ENCODE measurements around the gene RPS6KB2. TPM values are rescaled to one million over a fixed set of nuclear protein-coding genes. Genes with fewer than 3 reads are reported as not detected.
"Not testable (repeated sequence)": the region's sequence is repeated elsewhere in the genome, so short reads cannot be mapped to it uniquely, and the experiment has no call there.

The RPS6KB2 gene
- polyA plus RNA-seq, 3 donors: 40.3 to 47.0 (median 41.2) TPM

DNA sequence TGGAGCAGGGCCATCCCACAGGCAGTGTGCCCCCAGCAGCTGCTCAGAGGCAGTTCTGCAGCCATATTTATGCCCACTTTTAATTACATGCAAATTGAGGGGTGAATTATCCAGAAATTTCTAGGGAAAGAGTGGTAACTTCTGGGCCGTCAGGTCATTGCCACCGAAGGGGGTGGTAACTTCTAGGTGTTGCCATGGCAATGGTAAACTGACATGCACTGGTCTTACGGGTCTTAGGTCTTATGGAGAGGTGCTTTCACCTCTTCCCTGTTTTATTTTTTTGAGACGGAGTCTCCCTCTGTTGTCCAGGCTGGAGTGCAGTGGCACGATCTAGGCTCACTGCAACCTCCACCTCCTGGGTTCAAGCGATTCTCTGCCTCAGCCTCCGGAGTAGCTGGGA is 44.6 kb downstream of the RPS6KB2 start:
- DNase-seq (ENCODE audit: extremely low read depth in 1 of 11, low read depth in 9 of 11, low spot score in 4 of 11): no peak

DNA sequence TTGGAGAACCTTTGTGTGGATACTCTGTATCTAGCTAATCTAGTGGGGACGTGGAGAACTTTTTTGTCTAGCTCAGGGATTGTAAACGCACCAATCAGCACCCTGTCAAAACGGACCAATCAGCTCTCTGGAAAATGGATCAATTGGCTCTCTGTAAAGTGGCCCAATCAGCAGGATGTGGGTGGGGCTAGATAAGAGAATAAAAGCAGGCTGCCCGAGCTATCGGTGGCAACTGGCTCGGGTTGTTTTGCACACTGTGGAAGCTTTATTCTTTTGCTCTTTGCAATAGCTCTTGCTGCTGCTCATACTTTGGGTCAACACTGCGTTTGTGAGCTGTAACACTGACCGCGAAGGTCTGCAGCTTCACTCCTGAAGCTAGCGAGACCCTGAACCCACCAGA is 48.4 kb downstream of the RPS6KB2 start:
- DNase-seq (ENCODE audit: extremely low read depth in 1 of 11, low read depth in 9 of 11, low spot score in 4 of 11): not testable (repeated sequence)

DNA sequence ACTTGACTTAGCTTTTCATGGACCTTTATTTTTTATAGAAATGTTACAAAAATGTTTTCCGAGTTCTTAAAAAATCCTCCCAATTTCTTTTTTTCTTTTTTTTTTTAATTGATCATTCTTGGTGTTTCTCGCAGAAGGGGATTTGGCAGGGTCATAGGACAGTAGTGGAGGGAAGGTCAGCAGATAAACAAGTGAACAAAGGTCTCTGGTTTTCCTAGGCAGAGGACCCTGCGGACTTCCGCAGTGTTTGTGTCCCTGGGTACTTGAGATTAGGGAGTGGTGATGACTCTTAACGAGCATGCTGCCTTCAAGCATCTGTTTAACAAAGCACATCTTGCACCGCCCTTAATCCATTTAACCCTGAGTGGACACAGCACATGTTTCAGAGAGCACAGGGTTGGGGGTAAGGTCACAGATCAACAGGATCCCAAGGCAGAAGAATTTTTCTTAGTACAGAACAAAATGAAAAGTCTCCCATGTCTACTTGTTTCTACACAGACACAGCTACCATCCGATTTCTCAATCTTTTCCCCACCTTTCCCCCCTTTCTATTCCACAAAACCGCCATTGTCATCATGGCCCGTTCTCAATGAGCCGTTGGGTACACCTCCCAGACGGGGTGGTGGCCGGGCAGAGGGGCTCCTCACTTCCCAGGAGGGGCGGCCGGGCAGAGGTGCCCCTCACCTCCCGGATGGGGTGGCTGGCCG is 49.2 kb downstream of the RPS6KB2 start:
- DNase-seq (ENCODE audit: extremely low read depth in 1 of 11, low read depth in 9 of 11, low spot score in 4 of 11): not testable (repeated sequence)

DNA sequence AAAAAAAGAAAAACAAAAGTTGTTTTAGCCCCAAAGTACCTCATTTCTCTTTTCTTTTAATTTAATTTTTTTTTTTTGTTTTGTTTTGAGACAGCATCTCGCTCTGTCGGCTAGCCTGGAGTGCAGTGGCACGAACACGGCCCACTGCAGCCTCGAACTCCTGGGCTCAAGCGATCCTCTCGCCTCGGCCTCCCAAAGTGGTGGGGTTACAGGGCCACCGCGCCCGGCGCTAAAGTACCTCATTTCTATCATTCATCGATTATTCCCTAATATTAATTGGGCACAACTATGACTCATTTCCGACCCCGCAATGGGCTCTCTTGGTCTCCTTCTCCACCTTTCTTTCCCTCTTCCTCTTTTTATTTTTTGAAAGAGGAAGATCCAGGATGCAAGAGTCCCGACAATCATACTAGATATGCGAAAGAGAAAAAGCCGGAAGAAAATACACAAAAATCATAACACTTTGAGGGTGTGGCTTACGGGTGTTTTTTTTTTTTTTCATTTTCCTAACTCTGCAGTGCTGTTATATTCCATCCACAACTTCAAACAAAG is 54.1 kb downstream of the RPS6KB2 start:
- DNase-seq (ENCODE audit: extremely low read depth in 1 of 11, low read depth in 9 of 11, low spot score in 4 of 11): no peak

DNA sequence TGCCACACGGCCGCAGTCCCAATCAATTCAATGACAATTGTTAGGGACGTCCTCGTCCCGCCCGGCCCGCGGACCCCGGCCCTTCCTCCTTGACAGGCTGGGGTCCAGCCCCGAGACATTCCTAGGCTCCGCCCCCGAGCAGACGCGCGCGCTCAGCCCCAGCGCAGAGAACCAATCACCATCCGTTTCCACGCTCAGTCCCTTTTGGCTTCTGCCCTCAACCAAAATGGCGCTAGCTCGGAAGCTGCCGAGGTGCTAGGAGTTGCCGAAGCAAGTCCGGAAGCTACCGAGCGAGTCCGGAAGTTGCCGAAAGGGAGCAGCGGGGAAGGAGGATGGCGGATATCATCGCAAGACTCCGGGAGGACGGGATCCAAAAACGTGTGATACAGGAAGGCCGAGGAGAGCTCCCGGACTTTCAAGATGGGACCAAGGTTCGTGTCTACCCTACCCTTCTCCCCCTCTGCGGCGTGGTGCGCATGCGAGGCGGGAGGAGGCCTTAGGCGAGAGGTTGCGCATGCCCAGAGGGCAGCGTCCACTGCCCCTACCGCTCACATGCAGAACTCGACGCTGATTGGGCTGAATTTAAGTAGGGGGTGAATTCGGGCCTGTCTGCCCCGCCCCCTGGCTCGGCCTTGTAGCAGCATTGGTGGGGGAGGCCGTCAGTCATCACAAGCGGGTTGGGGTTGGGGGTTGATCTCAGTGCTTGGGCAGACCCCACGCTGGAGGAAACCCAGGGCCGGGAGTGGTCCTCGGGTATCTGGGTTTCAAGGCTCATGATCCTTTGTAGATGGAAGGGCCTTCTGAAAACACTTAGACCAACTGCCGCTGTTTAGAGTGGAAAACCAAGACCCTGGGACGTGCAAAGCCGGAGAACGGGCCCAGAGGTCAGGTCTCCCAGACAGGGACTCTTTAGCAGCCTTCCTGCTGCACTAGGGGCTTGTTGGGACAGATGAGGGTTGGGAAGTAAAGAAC is 54.8 kb downstream of the RPS6KB2 start, which contains the start of gene AIP:
AIP (plus strand) TSS at position 200 of the 972 bp plus-strand sequence; CDS start at position 333, 133 bp downstream.
- DNase-seq (ENCODE audit: extremely low read depth in 1 of 11, low read depth in 9 of 11, low spot score in 4 of 11): peak; percentile 95 to 99 (median 97)

DNA sequence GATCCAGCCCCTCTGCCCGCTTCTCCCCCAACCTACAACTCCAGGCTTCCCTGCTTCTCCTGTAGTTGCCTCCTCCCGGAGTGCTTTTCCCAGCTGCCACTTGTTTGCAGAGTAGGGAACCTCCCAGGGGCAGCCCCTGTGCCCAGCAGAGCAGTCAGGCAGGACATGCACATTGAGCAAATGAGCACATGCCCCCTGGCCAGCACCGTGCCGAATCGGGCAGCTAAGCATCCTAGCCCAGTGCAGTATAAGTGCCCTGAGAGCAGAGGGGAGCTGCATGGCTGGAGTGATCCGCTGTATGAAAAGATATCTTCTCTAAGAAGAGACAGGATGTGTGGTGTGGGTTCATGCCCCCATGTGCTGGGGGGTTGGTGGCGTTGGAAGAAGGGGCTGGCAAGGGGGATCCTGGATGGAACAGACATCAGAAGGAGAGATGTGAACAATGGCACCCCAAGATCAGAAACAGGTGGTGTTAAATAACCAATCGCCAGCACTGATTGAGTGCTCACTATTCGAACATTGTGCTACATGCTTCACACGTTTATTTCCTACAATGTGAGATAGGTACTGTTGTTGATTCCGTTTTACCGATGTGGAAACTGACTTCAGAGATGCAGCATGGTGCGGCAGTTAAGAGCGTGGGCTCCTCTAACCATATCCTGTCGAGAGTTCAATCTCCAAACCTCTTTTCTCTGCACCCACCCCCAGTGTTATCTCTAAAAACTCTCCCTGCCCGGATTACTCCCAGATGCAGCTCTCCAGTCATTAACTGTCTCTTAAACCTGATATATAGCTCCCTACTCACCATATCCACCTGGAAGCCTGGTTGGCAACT is 55.8 kb downstream of the RPS6KB2 start:
- no peak for DNase-seq (ENCODE audit: extremely low read depth in 1 of 11, low read depth in 9 of 11, low spot score in 4 of 11)

DNA sequence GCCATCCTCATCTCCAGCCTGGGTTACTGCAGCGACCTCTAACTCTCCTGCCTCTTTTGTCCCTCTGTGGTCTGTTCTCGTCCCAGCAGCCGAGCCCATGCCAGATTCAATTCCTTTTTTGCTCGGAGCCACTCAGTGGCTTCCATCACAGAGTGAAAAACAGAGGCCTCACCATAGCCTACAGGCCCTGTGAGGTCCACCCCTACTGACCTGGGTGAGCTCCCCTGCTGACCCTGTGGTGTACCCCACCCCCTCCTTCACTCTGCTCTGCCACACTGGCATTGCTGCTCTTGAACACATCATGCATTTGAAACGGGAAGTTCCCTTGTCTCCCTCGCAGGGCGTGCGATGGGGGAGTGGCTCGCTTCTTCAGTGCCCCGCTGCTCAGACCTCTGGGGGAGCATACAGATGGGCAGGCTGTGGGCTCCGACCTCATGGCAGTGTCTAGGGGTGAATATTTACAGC is 56.6 kb downstream of the RPS6KB2 start:
- DNase-seq (ENCODE audit: extremely low read depth in 1 of 11, low read depth in 9 of 11, low spot score in 4 of 11): no peak

Other genes with a start within 250 kb of the RPS6KB2 start
- 10 to 100 TPM; 52.3 to 67.2 (median 56.8) TPM for gene GRK2, start 162.0 kb upstream of the RPS6KB2 start, polyA plus RNA-seq (ENCODE audit: insufficient read length in 3 of 3)
- gene ANKRD13D, start 139.2 kb upstream of the RPS6KB2 start, polyA plus RNA-seq (ENCODE audit: insufficient read length in 3 of 3): 10 to 100 TPM; 21.5 to 48.5 (median 30.5) TPM
- gene SSH3, start 125.0 kb upstream of the RPS6KB2 start, polyA plus RNA-seq (ENCODE audit: insufficient read length in 3 of 3): 10 to 100 TPM; 19.1 to 32.6 (median 23.1) TPM
- 10 to 100 TPM; 16.3 to 38.7 (median 26.0) TPM for gene POLD4, start 74.9 kb upstream of the RPS6KB2 start, polyA plus RNA-seq (ENCODE audit: insufficient read length in 3 of 3)
- gene CLCF1, start 54.9 kb upstream of the RPS6KB2 start, polyA plus RNA-seq (ENCODE audit: insufficient read length in 3 of 3): 1 to 10 TPM; 4.3 to 8.0 (median 5.9) TPM
- 10 to 100 TPM; 21.8 to 33.9 (median 31.2) TPM for gene RAD9A, start 36.5 kb upstream of the RPS6KB2 start, polyA plus RNA-seq (ENCODE audit: insufficient read length in 3 of 3)
- gene PPP1CA, start 26.6 kb upstream of the RPS6KB2 start, polyA plus RNA-seq (ENCODE audit: insufficient read length in 3 of 3): 100 to 1,000 TPM; 149 to 172 (median 156) TPM
- gene TBC1D10C, start 24.4 kb upstream of the RPS6KB2 start, polyA plus RNA-seq (ENCODE audit: insufficient read length in 3 of 3): 10 to 100 TPM in 1 of 3 donors, 1 to 10 TPM in 2; 4.5 to 10.5 (median 6.7) TPM
- 1 to 10 TPM; 2.0 to 5.2 (median 2.7) TPM for gene CARNS1, start 12.8 kb upstream of the RPS6KB2 start, polyA plus RNA-seq (ENCODE audit: insufficient read length in 3 of 3)
- gene PTPRCAP, start 9.2 kb downstream of the RPS6KB2 start, polyA plus RNA-seq (ENCODE audit: insufficient read length in 3 of 3): 1 to 10 TPM; 1.3 to 3.5 (median 2.4) TPM
- gene CORO1B, start 15.0 kb downstream of the RPS6KB2 start, polyA plus RNA-seq (ENCODE audit: insufficient read length in 3 of 3): 10 to 100 TPM; 53.5 to 82.1 (median 75.7) TPM
- not detected for gene GPR152, start 24.2 kb downstream of the RPS6KB2 start, polyA plus RNA-seq (ENCODE audit: insufficient read length in 3 of 3)
- gene CABP4, start 26.9 kb downstream of the RPS6KB2 start, polyA plus RNA-seq (ENCODE audit: insufficient read length in 3 of 3): 1 to 10 TPM in 1 of 3 donors, under 1 TPM in 2; 0.26 to 1.2 (median 0.55) TPM
- gene TMEM134, start 40.8 kb downstream of the RPS6KB2 start, polyA plus RNA-seq (ENCODE audit: insufficient read length in 3 of 3): 10 to 100 TPM; 40.3 to 67.0 (median 54.6) TPM
- 10 to 100 TPM; 55.9 to 77.0 (median 63.1) TPM for gene AIP, start 54.5 kb downstream of the RPS6KB2 start, polyA plus RNA-seq (ENCODE audit: insufficient read length in 3 of 3)
- gene PITPNM1, start 76.9 kb downstream of the RPS6KB2 start, polyA plus RNA-seq (ENCODE audit: insufficient read length in 3 of 3): 10 to 100 TPM; 28.5 to 49.4 (median 35.4) TPM
- gene CDK2AP2, start 79.7 kb downstream of the RPS6KB2 start, polyA plus RNA-seq (ENCODE audit: insufficient read length in 3 of 3): 10 to 100 TPM; 37.7 to 69.5 (median 52.5) TPM
- gene CABP2, start 95.0 kb downstream of the RPS6KB2 start, polyA plus RNA-seq (ENCODE audit: insufficient read length in 3 of 3): under 1 TPM in 1 of 3 donors, not detected in 2; 0.29 TPM
- 100 to 1,000 TPM; 697 to 788 (median 758) TPM for gene GSTP1, start 155.3 kb downstream of the RPS6KB2 start, polyA plus RNA-seq (ENCODE audit: insufficient read length in 3 of 3)
- 100 to 1,000 TPM; 165 to 248 (median 201) TPM for gene NDUFV1, start 178.4 kb downstream of the RPS6KB2 start, polyA plus RNA-seq (ENCODE audit: insufficient read length in 3 of 3)
- gene NUDT8, start 201.4 kb downstream of the RPS6KB2 start, polyA plus RNA-seq (ENCODE audit: insufficient read length in 3 of 3): 1 to 10 TPM; 2.5 to 7.1 (median 7.0) TPM
- under 1 TPM in 2 of 3 donors, not detected in 1; 0.06 to 0.09 TPM for gene TBX10, start 211.3 kb downstream of the RPS6KB2 start, polyA plus RNA-seq (ENCODE audit: insufficient read length in 3 of 3)
- gene ACY3, start 222.2 kb downstream of the RPS6KB2 start, polyA plus RNA-seq (ENCODE audit: insufficient read length in 3 of 3): 10 to 100 TPM; 19.3 to 35.5 (median 26.3) TPM
- gene ALDH3B2, start 246.1 kb downstream of the RPS6KB2 start, polyA plus RNA-seq (ENCODE audit: insufficient read length in 3 of 3): 1 to 10 TPM; 1.6 to 3.0 (median 2.1) TPM